Chondrocyte (in vitro differentiated cells): Measurements from ENCODE around the gene TMEM164. TPM values are rescaled to one million over a fixed set of nuclear protein-coding genes. Genes with fewer than 3 reads are reported as not detected.

Experiments used
- DNase-seq: peaks from one replicate; pipeline ENCODE4 v3.0.0; 2021; ENCODE audit warnings: mixed read lengths, low spot score
- H3K27ac Mint-ChIP-seq: one replicate; pipeline ENCODE4 v1.8.0; 2021; ENCODE audit warnings: mild to moderate bottlenecking, moderate library complexity, mixed read lengths; ENCODE audit not compliant: unreplicated experiment
- H3K27me3 Mint-ChIP-seq: 2 replicates; pipeline ENCODE4 v1.8.0; 2021; ENCODE audit warnings: low read depth, mixed read lengths
- H3K36me3 Mint-ChIP-seq: 2 replicates; pipeline ENCODE4 v1.8.0; 2021; ENCODE audit warnings: low read depth, mixed read lengths
- H3K4me1 Mint-ChIP-seq: 2 replicates; pipeline ENCODE4 v1.8.0; 2021; ENCODE audit warnings: low read depth, mild to moderate bottlenecking, mixed read lengths
- H3K4me3 Mint-ChIP-seq: one replicate; pipeline ENCODE4 v1.8.0; 2021; ENCODE audit warnings: mild to moderate bottlenecking, moderate library complexity, mixed read lengths; ENCODE audit not compliant: unreplicated experiment
- H3K9me3 Mint-ChIP-seq: 2 replicates; pipeline ENCODE4 v1.8.0; 2021; ENCODE audit warnings: low read depth, mixed read lengths
- CTCF ChIP-seq: fragments of 200-600 bp; sonication (generic); IDR thresholded peaks from 2 replicates; pipeline ENCODE4 v1.5.0; 2021; ENCODE audit warnings: antibody characterized with exemption, mild to moderate bottlenecking, moderate library complexity
- total RNA-seq: library from RNA; stranded (reverse); gene quantifications from 3 replicates; pipeline ENCODE4 v1.2.1, GENCODE V29; 2021

The TMEM164 gene
- total RNA-seq, 1 donor from 2014 or later = 11.8 TPM

GRCh38 chrX:110142096-110142495, 139.2 kb downstream of the TMEM164 start:
- Mint-ChIP-seq H3K9me3 (no peaks in the 10 kb centered on the region), H3K27me3 (no peaks in the 10 kb centered on the region), H3K36me3 (no peaks in the 10 kb centered on the region), H3K4me3 (no peak overlapping the region), H3K27ac (no peak overlapping the region), H3K4me1 (no peaks in the 10 kb centered on the region)
- no peak for DNase-seq
- TF ChIP-seq CTCF = no peak

GRCh38 chrX:110143454-110144210, 140.7 kb downstream of the TMEM164 start:
- DNase-seq = no peak
- Mint-ChIP-seq H3K9me3 (no peaks in the 10 kb centered on the region), H3K27ac (no peak overlapping the region), H3K36me3 (no peaks in the 10 kb centered on the region), H3K27me3 (no peaks in the 10 kb centered on the region), H3K4me3 (no peak overlapping the region), H3K4me1 (no peaks in the 10 kb centered on the region)
- TF ChIP-seq CTCF = no peak

- no peak for TF ChIP-seq CTCF
- Mint-ChIP-seq H3K9me3 (no peaks in the 10 kb centered on the region), H3K4me3 (no peak overlapping the region)
Measured at GRCh38 chrX:110145311-110145710, 142.4 kb downstream of the TMEM164 start.

GRCh38 chrX:110145854-110146253, 142.9 kb downstream of the TMEM164 start:
- no peak overlapping the region for H3K27ac Mint-ChIP-seq
- no peak for DNase-seq

More at GRCh38 chrX:110145311-110145710, 142.4 kb downstream of the TMEM164 start:
- Mint-ChIP-seq H3K27ac (no peak overlapping the region), H3K4me1 (no peaks in the 10 kb centered on the region), H3K36me3 (peaks cover 2% of the 10 kb centered on the region), H3K27me3 (no peaks in the 10 kb centered on the region)
- DNase-seq = no peak

GRCh38 chrX:110146521-110146920, 143.6 kb downstream of the TMEM164 start:
- no peak overlapping the region for H3K27ac Mint-ChIP-seq
- no peaks in the 10 kb centered on the region for H3K9me3 Mint-ChIP-seq
- no peak for DNase-seq

More at GRCh38 chrX:110145854-110146253, 142.9 kb downstream of the TMEM164 start:
- Mint-ChIP-seq H3K9me3 (no peaks in the 10 kb centered on the region), H3K4me1 (no peaks in the 10 kb centered on the region), H3K4me3 (no peak overlapping the region), H3K36me3 (peaks cover 2% of the 10 kb centered on the region), H3K27me3 (no peaks in the 10 kb centered on the region)
- TF ChIP-seq CTCF = peak; percentile 77

More at GRCh38 chrX:110146521-110146920, 143.6 kb downstream of the TMEM164 start:
- Mint-ChIP-seq H3K27me3 (no peaks in the 10 kb centered on the region), H3K36me3 (peaks cover 2% of the 10 kb centered on the region), H3K4me1 (no peaks in the 10 kb centered on the region), H3K4me3 (no peak overlapping the region)
- peak; percentile 82 for TF ChIP-seq CTCF
